Loucy (cell line): Measurements from ENCODE around the gene MYH9.

Experiments used
- H2AFZ ChIP-seq: fragments of 200-600 bp; sonication (generic); 2 replicates; pipeline ENCODE4 v1.6.0; 2016; ENCODE audit warnings: antibody characterized with exemption, mild to moderate bottlenecking, low read length, moderate library complexity
- H3F3A ChIP-seq: fragments of 200-600 bp; 2 replicates; pipeline ENCODE4 v1.6.0; 2016; ENCODE audit warnings: antibody characterized with exemption, low read depth, mild to moderate bottlenecking
- H3K27me3 ChIP-seq: fragments of 200-600 bp; sonication (generic); 2 replicates; pipeline ENCODE4 v1.6.1; 2014; ENCODE audit warnings: low read length, mild to moderate bottlenecking; ENCODE audit not compliant: insufficient read depth, poor library complexity, severe bottlenecking
- H3K36me3 ChIP-seq: fragments of 200-600 bp; sonication (generic); 2 replicates; pipeline ENCODE4 v1.6.1; 2016; ENCODE audit warnings: low read length; ENCODE audit not compliant: insufficient read depth
- H3K4me1 ChIP-seq: fragments of 200-600 bp; sonication (generic); 2 replicates; pipeline ENCODE4 v1.5.1; 2014; ENCODE audit warnings: low read length, mild to moderate bottlenecking; ENCODE audit not compliant: insufficient read depth, poor library complexity, severe bottlenecking
- H3K4me2 ChIP-seq: fragments of 200-600 bp; sonication (generic); 2 replicates; pipeline ENCODE4 v1.6.0; 2014; ENCODE audit warnings: antibody characterized with exemption, low read length, low read depth, mild to moderate bottlenecking; ENCODE audit not compliant: poor library complexity, severe bottlenecking
- H3K4me3 ChIP-seq: fragments of 200-600 bp; sonication (generic); 2 replicates; pipeline ENCODE4 v1.5.1; 2014; ENCODE audit warnings: low read length, mild to moderate bottlenecking, mixed read lengths; ENCODE audit not compliant: poor library complexity, severe bottlenecking
- H3K79me2 ChIP-seq: fragments of 200-600 bp; sonication (generic); 2 replicates; pipeline ENCODE4 v1.6.1; 2014; ENCODE audit warnings: low read length; ENCODE audit not compliant: insufficient read depth
- H3K9ac ChIP-seq: fragments of 200-600 bp; sonication (generic); 2 replicates; pipeline ENCODE4 v1.6.0; 2014; ENCODE audit warnings: mild to moderate bottlenecking, low read depth, low read length, moderate library complexity; ENCODE audit not compliant: poor library complexity, severe bottlenecking
- H3K9me2 ChIP-seq: fragments of 200-600 bp; sonication (generic); replicated peaks from 2 replicates; pipeline ENCODE4 v1.6.1; 2016; ENCODE audit warnings: low read depth, low read length, mixed read lengths
- H3K9me3 ChIP-seq: fragments of 200-600 bp; sonication (generic); 2 replicates; pipeline ENCODE4 v1.6.1; 2014; ENCODE audit warnings: mild to moderate bottlenecking, antibody characterized with exemption, low read length, low read depth; ENCODE audit not compliant: insufficient read depth
- H4K20me1 ChIP-seq: fragments of 200-600 bp; sonication (generic); 2 replicates; pipeline ENCODE4 v1.6.0; 2014; ENCODE audit warnings: antibody characterized with exemption, low read length, mild to moderate bottlenecking; ENCODE audit not compliant: insufficient read depth, poor library complexity, severe bottlenecking
- CTCF ChIP-seq: fragments of 200-600 bp; sonication (generic); conservative IDR thresholded peaks from 2 replicates; pipeline ENCODE4 v1.5.1; 2014; ENCODE audit warnings: mild to moderate bottlenecking, antibody characterized with exemption, low read length
- EZH2phosphoT487 ChIP-seq: fragments of 200-600 bp; IDR thresholded peaks from 2 replicates; pipeline ENCODE4 v1.6.1; 2018; ENCODE audit warnings: antibody characterized with exemption, mild to moderate bottlenecking, moderate library complexity, borderline replicate concordance

The MYH9 gene

GRCh38 chr22:36281781-36282327, 105.9 kb downstream of the MYH9 start:
- no peak for TF ChIP-seq EZH2phosphoT487
- no peak for TF ChIP-seq CTCF
- Histone ChIP-seq H3K36me3 (peaks cover 59% of the 10 kb centered on the region), H3K79me2 (no peaks in the 10 kb centered on the region), H3F3A (peaks cover 4% of the 10 kb centered on the region; the same call in 1 of the 2 replicates), H3K9ac (no peak overlapping the region), H3K4me2 (no peak overlapping the region), H3K9me3 (no peaks in the 10 kb centered on the region), H3K27me3 (no peaks in the 10 kb centered on the region), H3K9me2 (no peaks in the 10 kb centered on the region), H4K20me1 (peaks cover 2% of the 10 kb centered on the region), H3K4me3 (no peak overlapping the region), H2AFZ (no peak overlapping the region), H3K4me1 (no peaks in the 10 kb centered on the region)

- Histone ChIP-seq H3K9me2 (no peaks in the 10 kb centered on the region), H3K4me2 (no peak overlapping the region), H4K20me1 (peaks cover 2% of the 10 kb centered on the region), H3K9me3 (no peaks in the 10 kb centered on the region), H3K4me1 (no peaks in the 10 kb centered on the region), H2AFZ (no peak overlapping the region), H3K36me3 (peaks cover 45% of the 10 kb centered on the region), H3K9ac (no peak overlapping the region), H3F3A (peaks cover 4% of the 10 kb centered on the region; the same call in 1 of the 2 replicates), H3K79me2 (no peaks in the 10 kb centered on the region), H3K4me3 (no peak overlapping the region), H3K27me3 (no peaks in the 10 kb centered on the region)
- TF ChIP-seq EZH2phosphoT487: no peak
- TF ChIP-seq CTCF: no peak
Measured at GRCh38 chr22:36280379-36280778, 107.4 kb downstream of the MYH9 start.

GRCh38 chr22:36279219-36279666, 108.5 kb downstream of the MYH9 start:
- Histone ChIP-seq H2AFZ (no peak overlapping the region), H3K4me2 (no peak overlapping the region), H3K9me3 (no peaks in the 10 kb centered on the region), H3K9me2 (no peaks in the 10 kb centered on the region), H3K4me3 (no peak overlapping the region), H3F3A (peaks cover 4% of the 10 kb centered on the region; the same call in 1 of the 2 replicates), H3K27me3 (no peaks in the 10 kb centered on the region), H3K9ac (no peak overlapping the region), H3K36me3 (peaks cover 33% of the 10 kb centered on the region), H4K20me1 (peaks cover 2% of the 10 kb centered on the region), H3K4me1 (no peaks in the 10 kb centered on the region), H3K79me2 (no peaks in the 10 kb centered on the region)
- TF ChIP-seq EZH2phosphoT487 (no peak), CTCF (no peak)
